Spleen (tissue), 11 donors: ENCODE measurements around the gene TSBP1. TPM values are rescaled to one million over a fixed set of nuclear protein-coding genes. Genes with fewer than 3 reads are reported as not detected.

Experiments
- DNase-seq: peaks from one replicate; pipeline ENCODE4 v3.0.0-alpha.2; 2020
- H3K27ac ChIP-seq, 8 donors: fragments of 200-600 bp; sonication (generic) in 7 of 8; 1 replicate in 4 of 8; 2 replicates in 4 of 8; pipeline versions ENCODE4 v1.5.0 to v1.8.0; 2016 to 2021; ENCODE audit warnings: inconsistent platforms in 4 of 8, mild to moderate bottlenecking in 4 of 8, moderate library complexity in 1 of 8
- H3K27me3 ChIP-seq, 7 donors: fragments of 200-600 bp; sonication (generic) in 6 of 7; replicated peaks in 1 of 7; 1 replicate in 4 of 7; 2 replicates in 3 of 7; pipeline versions ENCODE4 v1.5.0 to v1.8.0; 2016 to 2021; ENCODE audit warnings: inconsistent platforms in 3 of 7, mild to moderate bottlenecking in 1 of 7
- H3K36me3 ChIP-seq, 6 donors: fragments of 200-600 bp; sonication (generic) in 5 of 6; 1 replicate in 4 of 6; 2 replicates in 2 of 6; pipeline versions ENCODE4 v1.5.0 to v1.8.0; 2016 to 2021; ENCODE audit warnings: inconsistent platforms in 2 of 6
- H3K4me1 ChIP-seq, 6 donors: fragments of 200-600 bp; sonication (generic) in 5 of 6; 1 replicate in 3 of 6; 2 replicates in 3 of 6; pipeline versions ENCODE4 v1.5.0 to v1.8.0; 2016 to 2021; ENCODE audit warnings: inconsistent platforms in 3 of 6
- H3K4me3 ChIP-seq, 8 donors: fragments of 200-600 bp; sonication (generic) in 7 of 8; 1 replicate in 4 of 8; 2 replicates in 4 of 8; pipeline versions ENCODE4 v1.5.0 to v1.8.0; 2016 to 2021; ENCODE audit warnings: inconsistent platforms in 4 of 8, mild to moderate bottlenecking in 4 of 8, moderate library complexity in 2 of 8
- H3K9me3 ChIP-seq, 8 donors: fragments of 200-600 bp; sonication (generic) in 7 of 8; 1 replicate in 4 of 8; 2 replicates in 4 of 8; pipeline versions ENCODE4 v1.5.0 to v1.8.0; 2016 to 2021; ENCODE audit warnings: inconsistent platforms in 4 of 8
- CTCF ChIP-seq, 11 experiments: fragments of 200-600 bp in 7 of 11; fragments of 450-650 bp in 4 of 11; sonication (generic) in 4 of 11; IDR thresholded peaks in 8 of 11; conservative IDR thresholded peaks in 3 of 11; 1 replicate in 7 of 11; 2 replicates in 4 of 11; pipeline versions ENCODE4 v1.4.0 to v1.8.0; 2016 to 2021; ENCODE audit warnings: antibody characterized with exemption in 11 of 11, inconsistent platforms in 4 of 11, mild to moderate bottlenecking in 1 of 11
- POLR2A ChIP-seq, 3 donors: fragments of 450-650 bp; IDR thresholded peaks; one replicate each; pipeline ENCODE4 v1.5.1; 2017; ENCODE audit warnings: antibody characterized with exemption in 3 of 3, mild to moderate bottlenecking in 1 of 3
- POLR2AphosphoS5 ChIP-seq, 3 donors: sonication (generic); formaldehyde crosslinking; IDR thresholded peaks; one replicate each; pipeline ENCODE4 v1.5.1; 2017; ENCODE audit warnings: antibody characterized with exemption in 3 of 3
- WGBS, 5 donors: extraction: QIAGEN DNeasy Blood & Tissue Kit in 3 of 5; methylation state at CpG; one replicate each; pipeline versions ENCODE4 v1.1.5 to v1.1.7; 2013 to 2018; 5-methylcytosine and 5-hydroxymethylcytosine counted together
- intact Hi-C: fragments of 100-400 bp; cut with DNase I; formaldehyde crosslinking; loops from one replicate; pipeline ENCODE4 v1.15.0; 2023; ENCODE audit warnings: low total_unique reads
- polyA plus RNA-seq, 3 donors: library from polyadenylated mRNA; stranded (reverse); fragments of 200-250 nt; gene quantifications; one replicate each; pipeline ENCODE4 v1.2.1, GENCODE V29; 2013
- total RNA-seq, 7 donors: library from RNA; depleted of rRNA in 3 of 7; stranded (reverse); fragments of >200 nt in 3 of 7; fragmentation: NEBNext Ultra II Directional in 4 of 7; extraction: Animal tissue kit (Norgen Biotek cat#: 25700) in 4 of 7; gene quantifications; one replicate each; pipeline versions ENCODE4 v1.1.0 to v1.2.1, GENCODE V29; 2016 to 2021
- donor health status: healthy with polysubstance abuse.
- donor health status: DM: no; HTN: no; CAD: no; lungs with moderate emphysema.
- donor health status: DM: no; HTN: no; CAD: no.
- donor health status: Bipolar disorder and iron deficiency.
- donor health status: healthy.
- donor health status: DM: no; HTN: no; CAD: no.
- donor health status: DM: yes; HTN: yes; CAD: no.

Gene TSBP1
- total and polyA plus RNA-seq, 10 donors, result not detected

GRCh38 chr6:32375739-32376529 lies 4.2 kb upstream of the TSBP1 start:
- H3K36me3 ChIP-seq, result no peaks in the 10 kb centered on the region
- no peak for DNase-seq
- no peak overlapping the region for H3K4me3 ChIP-seq
- WGBS, 5 donors, result 74 to 82% (median 76%) methylated on average over 7 of the region's 7 CpGs
- H3K4me1 ChIP-seq, result no peaks in the 10 kb centered on the region
- no peak overlapping the region for H3K27ac ChIP-seq
- no peak for TF ChIP-seq CTCF (IDR thresholded peaks at IDR 0.05 in 8 of 11, conservative IDR thresholded peaks at IDR 0.05 in 3 of 11)
- TF ChIP-seq POLR2A (IDR thresholded peaks at IDR 0.05), result no peak
- no peak for TF ChIP-seq POLR2AphosphoS5 (IDR thresholded peaks at IDR 0.05)
- H3K9me3 ChIP-seq, result no peaks in the 10 kb centered on the region
- no peaks in the 10 kb centered on the region for H3K27me3 ChIP-seq
- intact Hi-C loops, result no loop called here

- no peak for TF ChIP-seq POLR2AphosphoS5 (IDR thresholded peaks at IDR 0.05)
- TF ChIP-seq POLR2A (IDR thresholded peaks at IDR 0.05), result no peak
- TF ChIP-seq CTCF (IDR thresholded peaks at IDR 0.05 in 8 of 11, conservative IDR thresholded peaks at IDR 0.05 in 3 of 11), result no peak
- intact Hi-C loops, result no loop called here
- Histone ChIP-seq H3K36me3 (no peaks in the 10 kb centered on the region), H3K27ac (no peak overlapping the region), H3K4me3 (no peak overlapping the region), H3K9me3 (no peaks in the 10 kb centered on the region), H3K4me1 (no peaks in the 10 kb centered on the region), H3K27me3 (no peaks in the 10 kb centered on the region)
- WGBS, 5 donors, result 36 to 68% (median 52%) methylated on average over 1 of the region's 1 CpG
- DNase-seq, result no peak
Measured at GRCh38 chr6:32371229-32371628, 474 bp downstream of the TSBP1 start.

GRCh38 chr6:32370505-32370904 lies 1.2 kb downstream of the TSBP1 start:
- intact Hi-C loops, result no loop called here
- DNase-seq, result no peak
- H3K9me3 ChIP-seq, result no peaks in the 10 kb centered on the region
- no peak overlapping the region for H3K4me3 ChIP-seq
- TF ChIP-seq POLR2A (IDR thresholded peaks at IDR 0.05) (no peak), POLR2AphosphoS5 (IDR thresholded peaks at IDR 0.05) (no peak), CTCF (IDR thresholded peaks at IDR 0.05 in 8 of 11, conservative IDR thresholded peaks at IDR 0.05 in 3 of 11) (no peak)
- no peaks in the 10 kb centered on the region for H3K4me1 ChIP-seq
- H3K27ac ChIP-seq, result no peak overlapping the region
- H3K27me3 ChIP-seq, result no peaks in the 10 kb centered on the region
- H3K36me3 ChIP-seq, result no peaks in the 10 kb centered on the region
- WGBS, 5 donors, result 81 to 93% (median 85%) methylated on average over 2 of the region's 2 CpGs

GRCh38 chr6:32369660-32370059 lies 2.0 kb downstream of the TSBP1 start:
- TF ChIP-seq CTCF (IDR thresholded peaks at IDR 0.05 in 8 of 11, conservative IDR thresholded peaks at IDR 0.05 in 3 of 11), result no peak
- TF ChIP-seq POLR2A (IDR thresholded peaks at IDR 0.05), result no peak
- no peak for TF ChIP-seq POLR2AphosphoS5 (IDR thresholded peaks at IDR 0.05)
- no peaks in the 10 kb centered on the region for H3K9me3 ChIP-seq
- H3K27me3 ChIP-seq, result no peaks in the 10 kb centered on the region
- no peaks in the 10 kb centered on the region for H3K36me3 ChIP-seq
- no peak overlapping the region for H3K27ac ChIP-seq
- intact Hi-C loops, result no loop called here
- WGBS, 5 donors, result 44 to 59% (median 51%) methylated on average over 3 of the region's 3 CpGs
- no peaks in the 10 kb centered on the region for H3K4me1 ChIP-seq
- no peak overlapping the region for H3K4me3 ChIP-seq
- DNase-seq, result no peak
